HG02798 (cell line): ENCODE results near the gene MYL7.

ENCODE experiments used
- ATAC-seq: cut with Tn5 transposase; IDR thresholded peaks from one replicate; pipeline ENCODE4 v1.9.1; 2021; ENCODE audit warnings: mild to moderate bottlenecking; ENCODE audit not compliant: unreplicated experiment, poor library complexity

MYL7 gene

GRCh38 chr7:44152971-44153947 is 12.1 kb upstream of the MYL7 start:
- ATAC-seq, result no peak

- ATAC-seq, result no peak
These were observed 10.8 kb upstream of the MYL7 start for GRCh38 chr7:44151956-44152355.

GRCh38 chr7:44150966-44151941 is 10.1 kb upstream of the MYL7 start:
- no peak for ATAC-seq

GRCh38 chr7:44150466-44150832 is 9.3 kb upstream of the MYL7 start:
- no peak for ATAC-seq

GRCh38 chr7:44149571-44150465 is 8.7 kb upstream of the MYL7 start:
- ATAC-seq, result no peak

- ATAC-seq, result no peak
These were observed 7.9 kb upstream of the MYL7 start for GRCh38 chr7:44148961-44149536.

- ATAC-seq, result no peak
These were observed 7.0 kb upstream of the MYL7 start for GRCh38 chr7:44148166-44148565.

GRCh38 chr7:44147026-44147991 is 6.2 kb upstream of the MYL7 start:
- ATAC-seq, result no peak

- no peak for ATAC-seq
These were observed 5.1 kb upstream of the MYL7 start for GRCh38 chr7:44145969-44146911.

GRCh38 chr7:44145479-44145968 is 4.4 kb upstream of the MYL7 start:
- no peak for ATAC-seq

- ATAC-seq, result no peak
These were observed 3.9 kb upstream of the MYL7 start for GRCh38 chr7:44144968-44145478.

- no peak for ATAC-seq
These were observed 3.4 kb upstream of the MYL7 start for GRCh38 chr7:44144426-44144967.

- ATAC-seq, result no peak
These were observed 2.6 kb upstream of the MYL7 start for GRCh38 chr7:44143646-44144250.

GRCh38 chr7:44142028-44142427 is 896 bp upstream of the MYL7 start:
- no peak for ATAC-seq

GRCh38 chr7:44140341-44140740 is 791 bp downstream of the MYL7 start:
- no peak for ATAC-seq

- ATAC-seq, result no peak
These were observed 1.7 kb downstream of the MYL7 start for GRCh38 chr7:44139311-44140010.
